AG09309 (cell line): ENCODE measurements around the gene KIF17.
A peak's percentile ranks its signal among the peaks of the same experiment; 100 is the strongest.

ENCODE experiments used
- DNase-seq: peaks from one replicate; pipeline ENCODE4 v3.0.0-alpha.2; 2010; ENCODE audit warnings: low read depth
- H3K4me3 ChIP-seq: 2 replicates; pipeline ENCODE4 v1.5.1; 2011; ENCODE audit warnings: mild to moderate bottlenecking, low read depth, low read length, moderate library complexity; ENCODE audit not compliant: control insufficient read depth
- TF ChIP-seq, protein P1 (sequence below): IDR thresholded peaks from 2 replicates; pipeline ENCODE4 v1.5.1; 2011; ENCODE audit warnings: mild to moderate bottlenecking, low read depth, low read length, inconsistent platforms; ENCODE audit not compliant: insufficient read depth, control insufficient read depth; ENCODE audit errors: missing control alignments

Gene KIF17

GRCh38 chr1:20717452-20718342, at the start of gene KIF17:
KIF17 (minus strand) TSS chr1:20718007; CDS start chr1:20717706, 301 bp downstream.
- H3K4me3 ChIP-seq = peak within 1 kb of the TSS; percentile 24
- DNase-seq = no peak
- TF ChIP-seq, protein P1, sequence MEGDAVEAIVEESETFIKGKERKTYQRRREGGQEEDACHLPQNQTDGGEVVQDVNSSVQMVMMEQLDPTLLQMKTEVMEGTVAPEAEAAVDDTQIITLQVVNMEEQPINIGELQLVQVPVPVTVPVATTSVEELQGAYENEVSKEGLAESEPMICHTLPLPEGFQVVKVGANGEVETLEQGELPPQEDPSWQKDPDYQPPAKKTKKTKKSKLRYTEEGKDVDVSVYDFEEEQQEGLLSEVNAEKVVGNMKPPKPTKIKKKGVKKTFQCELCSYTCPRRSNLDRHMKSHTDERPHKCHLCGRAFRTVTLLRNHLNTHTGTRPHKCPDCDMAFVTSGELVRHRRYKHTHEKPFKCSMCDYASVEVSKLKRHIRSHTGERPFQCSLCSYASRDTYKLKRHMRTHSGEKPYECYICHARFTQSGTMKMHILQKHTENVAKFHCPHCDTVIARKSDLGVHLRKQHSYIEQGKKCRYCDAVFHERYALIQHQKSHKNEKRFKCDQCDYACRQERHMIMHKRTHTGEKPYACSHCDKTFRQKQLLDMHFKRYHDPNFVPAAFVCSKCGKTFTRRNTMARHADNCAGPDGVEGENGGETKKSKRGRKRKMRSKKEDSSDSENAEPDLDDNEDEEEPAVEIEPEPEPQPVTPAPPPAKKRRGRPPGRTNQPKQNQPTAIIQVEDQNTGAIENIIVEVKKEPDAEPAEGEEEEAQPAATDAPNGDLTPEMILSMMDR = no peak

- no peak for DNase-seq
- H3K4me3 ChIP-seq = no peak overlapping the region
- TF ChIP-seq, protein P1 = no peak
Measured at GRCh38 chr1:20767271-20767670, 49.5 kb upstream of the KIF17 start.

DNA sequence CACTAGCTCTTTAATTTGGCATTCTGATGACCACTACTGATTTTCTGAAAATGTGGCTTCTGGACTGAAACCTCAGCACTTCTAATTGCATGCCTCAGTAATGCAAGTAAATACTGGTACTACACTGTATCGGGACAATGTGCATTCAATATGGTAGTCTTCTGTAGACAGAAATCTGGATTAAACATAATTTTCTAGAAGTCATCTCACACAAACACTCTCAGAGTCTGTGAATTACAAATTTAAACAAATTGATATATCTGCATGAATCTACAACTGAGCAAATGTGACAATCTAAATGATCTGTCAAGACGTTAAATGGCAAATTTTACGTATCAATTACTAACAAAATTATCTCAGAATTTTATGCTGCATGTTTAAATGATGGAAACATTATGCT, 45.6 kb upstream of the KIF17 start:
- DNase-seq = no peak
- H3K4me3 ChIP-seq = no peak overlapping the region
- TF ChIP-seq, protein P1 = no peak

DNA sequence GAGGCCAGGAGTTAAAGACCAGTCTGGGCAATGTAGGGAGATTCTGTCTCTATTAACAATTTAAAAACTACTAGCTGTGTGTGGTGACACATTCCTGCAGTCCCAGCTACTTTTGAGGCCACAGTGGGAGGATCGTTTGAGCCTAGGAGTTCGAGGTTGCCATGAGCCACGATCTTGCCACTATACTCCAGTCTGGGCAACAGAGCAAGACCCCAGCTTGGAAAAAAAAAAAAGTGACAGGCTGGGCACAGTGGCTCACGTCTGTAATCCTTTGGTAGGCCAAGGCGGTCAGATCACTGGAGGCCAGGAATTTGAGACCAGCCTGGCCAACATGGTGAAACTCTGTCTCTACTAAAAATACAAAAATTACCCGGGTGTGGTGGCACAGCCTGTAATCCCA, 42.5 kb upstream of the KIF17 start:
- TF ChIP-seq, protein P1 = no peak
- no peak for DNase-seq
- no peak overlapping the region for H3K4me3 ChIP-seq

GRCh38 chr1:20753589-20753988, 35.8 kb upstream of the KIF17 start:
- no peak overlapping the region for H3K4me3 ChIP-seq
- TF ChIP-seq, protein P1 = no peak
- DNase-seq = no peak

DNA sequence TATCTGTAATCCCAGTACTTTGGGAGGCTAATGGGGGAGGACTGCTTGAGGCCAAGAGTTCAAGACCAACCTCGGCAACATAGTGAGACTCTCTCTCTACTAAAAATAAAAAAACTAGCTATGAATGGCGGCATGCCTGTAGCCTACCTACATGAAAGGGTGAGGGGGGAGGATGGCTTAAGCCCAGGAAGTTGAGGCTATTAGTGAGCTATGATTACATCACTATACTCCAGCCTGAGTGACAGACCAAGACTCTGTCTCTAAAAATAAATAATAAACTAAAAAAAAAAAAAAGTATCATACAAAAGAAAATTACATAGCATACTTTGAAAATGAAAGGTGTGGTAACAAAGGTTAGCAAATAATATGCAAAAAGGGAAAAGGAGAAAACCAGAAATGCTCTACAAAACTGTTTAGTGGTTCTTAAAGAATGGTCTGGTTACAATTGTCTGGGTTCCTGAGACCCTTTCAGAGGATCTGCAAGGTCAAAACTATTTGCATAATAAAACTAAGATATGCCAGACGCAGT, 33.7 kb upstream of the KIF17 start:
- no peak for DNase-seq
- TF ChIP-seq, protein P1 = no peak
- no peak overlapping the region for H3K4me3 ChIP-seq

GRCh38 chr1:20742671-20743070, 24.9 kb upstream of the KIF17 start:
- TF ChIP-seq, protein P1 = no peak
- H3K4me3 ChIP-seq = no peak overlapping the region
- no peak for DNase-seq
